ENCODE data around the gene SLC6A6.

DNA sequence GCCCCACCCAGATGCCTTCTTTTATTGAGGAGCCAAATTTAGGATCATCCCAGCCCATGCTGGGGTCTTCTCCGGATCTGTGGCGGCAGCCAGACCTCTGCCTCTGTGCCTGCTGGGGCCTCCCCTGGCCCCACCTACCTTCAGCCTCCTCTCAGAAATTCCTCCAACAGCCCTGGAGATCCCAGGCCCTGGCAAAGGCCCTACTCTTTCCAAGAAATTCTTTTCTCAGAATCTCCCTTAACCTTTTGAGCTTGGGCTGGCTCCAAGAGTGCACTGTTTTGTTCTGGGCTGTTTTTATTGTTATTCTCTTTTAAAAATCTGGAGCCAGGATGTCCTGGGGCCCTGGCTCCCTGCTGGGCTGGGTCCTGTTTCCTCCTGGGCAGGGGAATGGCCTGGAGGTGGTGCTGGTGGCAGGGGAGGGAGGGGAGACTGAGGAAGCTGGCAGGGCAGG is 79.9 kb downstream of the SLC6A6 start:
- TF ChIP-seq EZH2phosphoT487 (IDR thresholded peaks at IDR 0.05; ENCODE audit: unreplicated experiment) (no peak), EZH2 (IDR thresholded peaks at IDR 0.05; ENCODE audit: low read depth, unreplicated experiment) (no peak), ZNF114 (CRISPR knock-in tag; IDR thresholded peaks at IDR 0.05) (no peak), POLR2AphosphoS5 (IDR thresholded peaks at IDR 0.05; ENCODE audit: low read depth) (no peak), JUNB (IDR thresholded peaks at IDR 0.05; ENCODE audit: unreplicated experiment) (no peak), STAT1 (IDR thresholded peaks at IDR 0.05; ENCODE audit: unreplicated experiment) (no peak), CREB1 (CRISPR knock-in tag; IDR thresholded peaks at IDR 0.05; ENCODE audit: low read depth) (no peak), NANOG (IDR thresholded peaks at IDR 0.05; ENCODE audit: borderline replicate concordance) (no peak)
- TF ChIP-seq, protein P1, sequence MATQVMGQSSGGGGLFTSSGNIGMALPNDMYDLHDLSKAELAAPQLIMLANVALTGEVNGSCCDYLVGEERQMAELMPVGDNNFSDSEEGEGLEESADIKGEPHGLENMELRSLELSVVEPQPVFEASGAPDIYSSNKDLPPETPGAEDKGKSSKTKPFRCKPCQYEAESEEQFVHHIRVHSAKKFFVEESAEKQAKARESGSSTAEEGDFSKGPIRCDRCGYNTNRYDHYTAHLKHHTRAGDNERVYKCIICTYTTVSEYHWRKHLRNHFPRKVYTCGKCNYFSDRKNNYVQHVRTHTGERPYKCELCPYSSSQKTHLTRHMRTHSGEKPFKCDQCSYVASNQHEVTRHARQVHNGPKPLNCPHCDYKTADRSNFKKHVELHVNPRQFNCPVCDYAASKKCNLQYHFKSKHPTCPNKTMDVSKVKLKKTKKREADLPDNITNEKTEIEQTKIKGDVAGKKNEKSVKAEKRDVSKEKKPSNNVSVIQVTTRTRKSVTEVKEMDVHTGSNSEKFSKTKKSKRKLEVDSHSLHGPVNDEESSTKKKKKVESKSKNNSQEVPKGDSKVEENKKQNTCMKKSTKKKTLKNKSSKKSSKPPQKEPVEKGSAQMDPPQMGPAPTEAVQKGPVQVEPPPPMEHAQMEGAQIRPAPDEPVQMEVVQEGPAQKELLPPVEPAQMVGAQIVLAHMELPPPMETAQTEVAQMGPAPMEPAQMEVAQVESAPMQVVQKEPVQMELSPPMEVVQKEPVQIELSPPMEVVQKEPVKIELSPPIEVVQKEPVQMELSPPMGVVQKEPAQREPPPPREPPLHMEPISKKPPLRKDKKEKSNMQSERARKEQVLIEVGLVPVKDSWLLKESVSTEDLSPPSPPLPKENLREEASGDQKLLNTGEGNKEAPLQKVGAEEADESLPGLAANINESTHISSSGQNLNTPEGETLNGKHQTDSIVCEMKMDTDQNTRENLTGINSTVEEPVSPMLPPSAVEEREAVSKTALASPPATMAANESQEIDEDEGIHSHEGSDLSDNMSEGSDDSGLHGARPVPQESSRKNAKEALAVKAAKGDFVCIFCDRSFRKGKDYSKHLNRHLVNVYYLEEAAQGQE (IDR thresholded peaks at IDR 0.05; ENCODE audit: unreplicated experiment): no peak
- TF ChIP-seq, protein P2, sequence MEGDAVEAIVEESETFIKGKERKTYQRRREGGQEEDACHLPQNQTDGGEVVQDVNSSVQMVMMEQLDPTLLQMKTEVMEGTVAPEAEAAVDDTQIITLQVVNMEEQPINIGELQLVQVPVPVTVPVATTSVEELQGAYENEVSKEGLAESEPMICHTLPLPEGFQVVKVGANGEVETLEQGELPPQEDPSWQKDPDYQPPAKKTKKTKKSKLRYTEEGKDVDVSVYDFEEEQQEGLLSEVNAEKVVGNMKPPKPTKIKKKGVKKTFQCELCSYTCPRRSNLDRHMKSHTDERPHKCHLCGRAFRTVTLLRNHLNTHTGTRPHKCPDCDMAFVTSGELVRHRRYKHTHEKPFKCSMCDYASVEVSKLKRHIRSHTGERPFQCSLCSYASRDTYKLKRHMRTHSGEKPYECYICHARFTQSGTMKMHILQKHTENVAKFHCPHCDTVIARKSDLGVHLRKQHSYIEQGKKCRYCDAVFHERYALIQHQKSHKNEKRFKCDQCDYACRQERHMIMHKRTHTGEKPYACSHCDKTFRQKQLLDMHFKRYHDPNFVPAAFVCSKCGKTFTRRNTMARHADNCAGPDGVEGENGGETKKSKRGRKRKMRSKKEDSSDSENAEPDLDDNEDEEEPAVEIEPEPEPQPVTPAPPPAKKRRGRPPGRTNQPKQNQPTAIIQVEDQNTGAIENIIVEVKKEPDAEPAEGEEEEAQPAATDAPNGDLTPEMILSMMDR (conservative IDR thresholded peaks at IDR 0.05; ENCODE audit: low read depth in 2 of 2): no peak

All from GM23338 (cell line).